HepG2 (cell line): ENCODE results near the gene MCRS1. TPM values are rescaled to one million over a fixed set of nuclear protein-coding genes. Genes with fewer than 3 reads are reported as not detected.

Experiments used
- SRSF1 ChIP-seq: fragments of 200-400 bp; formaldehyde crosslinking; optimal IDR thresholded peaks from 2 replicates; pipeline ENCODE3; 2017; ENCODE audit warnings: mild to moderate bottlenecking, low read depth, low read length, moderate library complexity
- TCF12 ChIP-seq, 2 experiments: fragments of 450-650 bp in 1 of 2; sonication (generic) in 1 of 2; formaldehyde crosslinking in 1 of 2; IDR thresholded peaks; 2 replicates each; pipeline versions ENCODE4 v1.6.1 to v1.8.0; 2017 to 2022; ENCODE audit warnings: antibody characterized with exemption in 1 of 2, mild to moderate bottlenecking in 1 of 2, missing genetic modification reagents in 1 of 2, moderate library complexity in 1 of 2
- ZC3H13 ChIP-seq: sonication (generic); formaldehyde crosslinking; IDR thresholded peaks from 2 replicates; pipeline ENCODE4 v1.8.1; 2023; ENCODE audit warnings: mild to moderate bottlenecking, missing genetic modification reagents, moderate library complexity
- ZIK1 ChIP-seq: sonication (generic); formaldehyde crosslinking; IDR thresholded peaks from 2 replicates; pipeline ENCODE4 v1.5.0; 2020; ENCODE audit warnings: mild to moderate bottlenecking, low read depth, missing genetic modification reagents, borderline replicate concordance
- ZNF34 ChIP-seq: sonication (generic); formaldehyde crosslinking; IDR thresholded peaks from 2 replicates; pipeline ENCODE4 v1.4.0; 2020; ENCODE audit warnings: mild to moderate bottlenecking, missing genetic modification reagents, borderline replicate concordance
- ZNF607 ChIP-seq: sonication (generic); formaldehyde crosslinking; IDR thresholded peaks from 2 replicates; pipeline ENCODE4 v1.5.1; 2020; ENCODE audit warnings: missing genetic modification reagents, mild to moderate bottlenecking, borderline replicate concordance
- ZNF616 ChIP-seq: sonication (generic); formaldehyde crosslinking; IDR thresholded peaks from 2 replicates; pipeline ENCODE4 v1.5.0; 2020; ENCODE audit warnings: low read depth, mild to moderate bottlenecking, missing genetic modification reagents
- polyA plus RNA-seq, 8 experiments: library from polyadenylated mRNA; depleted of rRNA in 3 of 8; stranded (reverse) in 7 of 8; unstranded in 1 of 8; fragments of >200 nt; fragmentation: Illumina TruSeq in 4 of 8; extraction: Trizol in 4 of 8; gene quantifications; 2 replicates each; pipeline versions ENCODE4 v1.2.1 to v1.2.3, GENCODE V29; 2011 to 2016; ENCODE audit warnings: low read depth in 4 of 8, missing spikeins in 1 of 8, mixed read lengths in 1 of 8; ENCODE audit not compliant: insufficient read depth in 1 of 8
- total RNA-seq, 5 experiments: library from RNA; depleted of rRNA; stranded (reverse); fragments of >200 nt; fragmentation: Illumina TruSeq; extraction: Trizol; gene quantifications; 2 replicates each; pipeline ENCODE4 v1.2.3, GENCODE V29; 2016; ENCODE audit warnings: low read depth in 1 of 5
- TF ChIP-seq, protein P1 (sequence below): sonication (generic); formaldehyde crosslinking; IDR thresholded peaks from 2 replicates; pipeline ENCODE4 v1.4.0; 2020; ENCODE audit warnings: missing genetic modification reagents
- TF ChIP-seq, protein P2 (sequence below): IDR thresholded peaks from 2 replicates; pipeline ENCODE4 v1.6.1; 2016; ENCODE audit warnings: mild to moderate bottlenecking, missing biosample characterization, missing genetic modification reagents
- TF ChIP-seq, protein P3 (sequence below), 2 experiments: sonication (generic) in 1 of 2; formaldehyde crosslinking in 1 of 2; IDR thresholded peaks; 2 replicates each; pipeline versions ENCODE4 v1.4.0 to v1.6.1; 2018 to 2020; ENCODE audit warnings: missing genetic modification reagents in 2 of 2, borderline replicate concordance in 1 of 2, low read depth in 1 of 2, mild to moderate bottlenecking in 1 of 2, missing biosample characterization in 1 of 2
- TF ChIP-seq, protein P4 (sequence below): sonication (generic); formaldehyde crosslinking; IDR thresholded peaks from 2 replicates; pipeline ENCODE4 v1.5.0; 2020; ENCODE audit warnings: mild to moderate bottlenecking, missing genetic modification reagents, borderline replicate concordance
- TF ChIP-seq, protein P5 (sequence below): sonication (generic); formaldehyde crosslinking; IDR thresholded peaks from 2 replicates; pipeline ENCODE4 v1.5.1; 2020; ENCODE audit warnings: missing genetic modification reagents, mild to moderate bottlenecking, borderline replicate concordance
- TF ChIP-seq, protein P6 (sequence below): IDR thresholded peaks from 2 replicates; pipeline ENCODE4 v1.6.1; 2016; ENCODE audit warnings: missing genetic modification reagents, missing compliant biosample characterization

MCRS1 gene
- total and polyA plus RNA-seq, 2 of the 13 experiments (the other 11 are each of a cell fraction or from before 2014, with no cell fraction given): 51.0 to 66.3 TPM

DNA sequence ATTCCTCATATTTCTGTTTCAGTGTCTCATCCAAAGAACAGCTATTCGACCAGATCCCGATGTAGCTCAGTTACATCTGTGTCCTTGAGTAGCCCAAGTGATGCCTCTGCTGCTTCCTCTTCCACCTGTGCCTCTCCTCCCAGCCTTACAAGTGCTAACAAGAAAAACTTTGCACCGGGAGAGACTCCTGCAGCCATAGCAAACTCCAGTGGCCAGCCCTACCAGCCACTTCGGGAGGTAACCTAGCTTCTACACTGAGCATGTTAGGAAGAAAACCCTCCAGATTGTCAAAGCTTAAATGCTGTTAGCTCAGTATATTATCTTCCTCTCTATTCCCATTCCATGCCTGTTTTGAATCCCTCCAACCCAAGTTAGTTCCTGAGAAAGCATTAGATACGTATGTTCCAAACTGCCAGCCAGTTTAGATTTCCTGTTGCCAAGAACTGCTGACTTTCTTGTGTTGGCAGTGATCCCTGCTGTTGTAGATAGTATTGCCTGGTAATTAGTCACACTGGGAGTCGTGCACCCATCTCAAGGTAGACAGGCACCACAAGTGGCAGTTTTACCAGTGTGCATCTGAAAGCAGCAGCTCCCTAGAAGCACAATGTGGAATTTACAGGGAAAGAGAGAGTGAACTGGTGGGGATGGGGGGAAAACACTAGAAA, 43.1 kb downstream of the MCRS1 start (continued):
- TF ChIP-seq, protein P1, sequence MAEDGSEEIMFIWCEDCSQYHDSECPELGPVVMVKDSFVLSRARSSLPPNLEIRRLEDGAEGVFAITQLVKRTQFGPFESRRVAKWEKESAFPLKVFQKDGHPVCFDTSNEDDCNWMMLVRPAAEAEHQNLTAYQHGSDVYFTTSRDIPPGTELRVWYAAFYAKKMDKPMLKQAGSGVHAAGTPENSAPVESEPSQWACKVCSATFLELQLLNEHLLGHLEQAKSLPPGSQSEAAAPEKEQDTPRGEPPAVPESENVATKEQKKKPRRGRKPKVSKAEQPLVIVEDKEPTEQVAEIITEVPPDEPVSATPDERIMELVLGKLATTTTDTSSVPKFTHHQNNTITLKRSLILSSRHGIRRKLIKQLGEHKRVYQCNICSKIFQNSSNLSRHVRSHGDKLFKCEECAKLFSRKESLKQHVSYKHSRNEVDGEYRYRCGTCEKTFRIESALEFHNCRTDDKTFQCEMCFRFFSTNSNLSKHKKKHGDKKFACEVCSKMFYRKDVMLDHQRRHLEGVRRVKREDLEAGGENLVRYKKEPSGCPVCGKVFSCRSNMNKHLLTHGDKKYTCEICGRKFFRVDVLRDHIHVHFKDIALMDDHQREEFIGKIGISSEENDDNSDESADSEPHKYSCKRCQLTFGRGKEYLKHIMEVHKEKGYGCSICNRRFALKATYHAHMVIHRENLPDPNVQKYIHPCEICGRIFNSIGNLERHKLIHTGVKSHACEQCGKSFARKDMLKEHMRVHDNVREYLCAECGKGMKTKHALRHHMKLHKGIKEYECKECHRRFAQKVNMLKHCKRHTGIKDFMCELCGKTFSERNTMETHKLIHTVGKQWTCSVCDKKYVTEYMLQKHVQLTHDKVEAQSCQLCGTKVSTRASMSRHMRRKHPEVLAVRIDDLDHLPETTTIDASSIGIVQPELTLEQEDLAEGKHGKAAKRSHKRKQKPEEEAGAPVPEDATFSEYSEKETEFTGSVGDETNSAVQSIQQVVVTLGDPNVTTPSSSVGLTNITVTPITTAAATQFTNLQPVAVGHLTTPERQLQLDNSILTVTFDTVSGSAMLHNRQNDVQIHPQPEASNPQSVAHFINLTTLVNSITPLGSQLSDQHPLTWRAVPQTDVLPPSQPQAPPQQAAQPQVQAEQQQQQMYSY (CRISPR knock-in tag): no peak
- TF ChIP-seq ZNF34 (CRISPR knock-in tag) (no peak), ZNF607 (CRISPR knock-in tag) (no peak), ZIK1 (CRISPR knock-in tag) (no peak), ZC3H13 (no peak), TCF12 (IDR thresholded peaks at IDR 0.05) (no peak), TCF12 (CRISPR knock-in tag; IDR thresholded peaks at IDR 0.05) (no peak), ZNF616 (CRISPR knock-in tag) (no peak), SRSF1 (no peak)
- TF ChIP-seq, protein P2, sequence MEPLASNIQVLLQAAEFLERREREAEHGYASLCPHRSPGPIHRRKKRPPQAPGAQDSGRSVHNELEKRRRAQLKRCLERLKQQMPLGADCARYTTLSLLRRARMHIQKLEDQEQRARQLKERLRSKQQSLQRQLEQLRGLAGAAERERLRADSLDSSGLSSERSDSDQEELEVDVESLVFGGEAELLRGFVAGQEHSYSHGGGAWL (CRISPR knock-in tag): no peak
- TF ChIP-seq, protein P3, sequence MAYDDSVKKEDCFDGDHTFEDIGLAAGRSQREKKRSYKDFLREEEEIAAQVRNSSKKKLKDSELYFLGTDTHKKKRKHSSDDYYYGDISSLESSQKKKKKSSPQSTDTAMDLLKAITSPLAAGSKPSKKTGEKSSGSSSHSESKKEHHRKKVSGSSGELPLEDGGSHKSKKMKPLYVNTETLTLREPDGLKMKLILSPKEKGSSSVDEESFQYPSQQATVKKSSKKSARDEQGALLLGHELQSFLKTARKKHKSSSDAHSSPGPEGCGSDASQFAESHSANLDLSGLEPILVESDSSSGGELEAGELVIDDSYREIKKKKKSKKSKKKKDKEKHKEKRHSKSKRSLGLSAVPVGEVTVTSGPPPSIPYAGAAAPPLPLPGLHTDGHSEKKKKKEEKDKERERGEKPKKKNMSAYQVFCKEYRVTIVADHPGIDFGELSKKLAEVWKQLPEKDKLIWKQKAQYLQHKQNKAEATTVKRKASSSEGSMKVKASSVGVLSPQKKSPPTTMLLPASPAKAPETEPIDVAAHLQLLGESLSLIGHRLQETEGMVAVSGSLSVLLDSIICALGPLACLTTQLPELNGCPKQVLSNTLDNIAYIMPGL (CRISPR knock-in tag; IDR thresholded peaks at IDR 0.05; ENCODE audit: borderline replicate concordance in 1 of 2, low read depth in 1 of 2): no peak
- TF ChIP-seq, protein P4, sequence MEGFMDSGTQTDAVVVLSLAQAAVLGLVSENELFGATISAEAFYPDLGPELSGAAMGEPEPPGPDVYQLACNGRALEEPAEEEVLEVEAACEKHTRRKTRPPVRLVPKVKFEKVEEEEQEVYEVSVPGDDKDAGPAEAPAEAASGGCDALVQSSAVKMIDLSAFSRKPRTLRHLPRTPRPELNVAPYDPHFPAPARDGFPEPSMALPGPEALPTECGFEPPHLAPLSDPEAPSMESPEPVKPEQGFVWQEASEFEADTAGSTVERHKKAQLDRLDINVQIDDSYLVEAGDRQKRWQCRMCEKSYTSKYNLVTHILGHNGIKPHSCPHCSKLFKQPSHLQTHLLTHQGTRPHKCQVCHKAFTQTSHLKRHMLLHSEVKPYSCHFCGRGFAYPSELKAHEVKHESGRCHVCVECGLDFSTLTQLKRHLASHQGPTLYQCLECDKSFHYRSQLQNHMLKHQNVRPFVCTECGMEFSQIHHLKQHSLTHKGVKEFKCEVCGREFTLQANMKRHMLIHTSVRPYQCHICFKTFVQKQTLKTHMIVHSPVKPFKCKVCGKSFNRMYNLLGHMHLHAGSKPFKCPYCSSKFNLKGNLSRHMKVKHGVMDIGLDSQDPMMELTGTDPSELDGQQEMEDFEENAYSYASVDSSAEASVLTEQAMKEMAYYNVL (CRISPR knock-in tag): no peak
- TF ChIP-seq, protein P5, sequence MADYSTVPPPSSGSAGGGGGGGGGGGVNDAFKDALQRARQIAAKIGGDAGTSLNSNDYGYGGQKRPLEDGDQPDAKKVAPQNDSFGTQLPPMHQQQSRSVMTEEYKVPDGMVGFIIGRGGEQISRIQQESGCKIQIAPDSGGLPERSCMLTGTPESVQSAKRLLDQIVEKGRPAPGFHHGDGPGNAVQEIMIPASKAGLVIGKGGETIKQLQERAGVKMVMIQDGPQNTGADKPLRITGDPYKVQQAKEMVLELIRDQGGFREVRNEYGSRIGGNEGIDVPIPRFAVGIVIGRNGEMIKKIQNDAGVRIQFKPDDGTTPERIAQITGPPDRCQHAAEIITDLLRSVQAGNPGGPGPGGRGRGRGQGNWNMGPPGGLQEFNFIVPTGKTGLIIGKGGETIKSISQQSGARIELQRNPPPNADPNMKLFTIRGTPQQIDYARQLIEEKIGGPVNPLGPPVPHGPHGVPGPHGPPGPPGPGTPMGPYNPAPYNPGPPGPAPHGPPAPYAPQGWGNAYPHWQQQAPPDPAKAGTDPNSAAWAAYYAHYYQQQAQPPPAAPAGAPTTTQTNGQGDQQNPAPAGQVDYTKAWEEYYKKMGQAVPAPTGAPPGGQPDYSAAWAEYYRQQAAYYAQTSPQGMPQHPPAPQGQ (CRISPR knock-in tag): no peak
- TF ChIP-seq, protein P6, sequence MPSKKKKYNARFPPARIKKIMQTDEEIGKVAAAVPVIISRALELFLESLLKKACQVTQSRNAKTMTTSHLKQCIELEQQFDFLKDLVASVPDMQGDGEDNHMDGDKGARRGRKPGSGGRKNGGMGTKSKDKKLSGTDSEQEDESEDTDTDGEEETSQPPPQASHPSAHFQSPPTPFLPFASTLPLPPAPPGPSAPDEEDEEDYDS: no peak
- TF ChIP-seq, all 625 proteins: peak for 0
